ENCODE data around the gene TTC16. TPM values are rescaled to one million over a fixed set of nuclear protein-coding genes. Genes with fewer than 3 reads are reported as not detected.

Gene TTC16
- total and polyA plus RNA-seq, 2 donors (not counting 1 experiment from before 2014, with no cell fraction given), result 0.25 TPM; not detected in 1

- H3K79me2 ChIP-seq (ENCODE audit: control insufficient read depth, insufficient read depth, low read length), result no peaks in the 10 kb centered on the region
- H3K27ac Mint-ChIP-seq, result no peak overlapping the region
- intact Hi-C loops (cut with micrococcal nuclease), result no loop called here
- no peaks in the 10 kb centered on the region for H3K9me3 Mint-ChIP-seq (ENCODE audit: insufficient read depth)
- TF ChIP-seq CTCF (IDR thresholded peaks at IDR 0.05) (no peak), EZH2 (IDR thresholded peaks at IDR 0.05; ENCODE audit: borderline replicate concordance, insufficient read depth, low read depth, low read length, poor library complexity, severe bottlenecking) (no peak)
- no peaks in the 10 kb centered on the region for H3K27me3 Mint-ChIP-seq
- ChIA-PET POLR2A (interaction anchor here (0.6 kb wide), 1 partner anchor 119 kb away, joined by 3 read pairs; no protein-coding TSS in a partner anchor), CTCF (interaction anchor here (0.7 kb wide), 1 partner anchor 243 kb away, joined by 3 read pairs; no protein-coding TSS in a partner anchor)
- no peaks in the 10 kb centered on the region for H3K27me3 ChIP-seq (replicated peaks in 1 of 4; ENCODE audit: control extremely low read depth in 1 of 4, control insufficient read depth in 3 of 4, insufficient read depth in 4 of 4, low read length in 3 of 4)
- no peaks in the 10 kb centered on the region for H4K20me1 ChIP-seq (ENCODE audit: control insufficient read depth, insufficient read depth, low read length, poor library complexity, severe bottlenecking)
- peak overlapping the region; percentile 82 for H3K4me3 Mint-ChIP-seq
- ATAC-seq (ENCODE audit: low read depth) (no peak), DNase-seq (no peak)
- H3K4me2 ChIP-seq (replicated peaks; ENCODE audit: low read depth, low read length, poor library complexity, severe bottlenecking), result no peak overlapping the region
- peaks cover 6 to 12% of the 10 kb centered on the region in 2 donors for H3K4me1 ChIP-seq (ENCODE audit: control insufficient read depth in 2 of 2, insufficient read depth in 2 of 2, low read length in 2 of 2)
- H3K4me3 ChIP-seq (ENCODE audit: control extremely low read depth in 1 of 5, extremely low read depth in 1 of 5, insufficient read depth in 1 of 5, low read depth in 2 of 5, low read length in 4 of 5), result no peak overlapping the region
- H3K9me3 ChIP-seq (ENCODE audit: control extremely low read depth in 1 of 3, control insufficient read depth in 2 of 3, insufficient read depth in 1 of 3, low read length in 2 of 3), result no peaks in the 10 kb centered on the region
- H3K27ac ChIP-seq (ENCODE audit: low read length in 2 of 2), result no peak overlapping the region
- 100% methylated on average over 2 of the region's 2 CpGs for WGBS (ENCODE audit: insufficient coverage)
- peaks cover 14% of the 10 kb centered on the region for H3K4me1 Mint-ChIP-seq
- no peak overlapping the region for H2AFZ ChIP-seq (ENCODE audit: insufficient read depth, low read depth, low read length, poor library complexity, severe bottlenecking)
- H3K36me3 ChIP-seq (replicated peaks in 1 of 2; ENCODE audit: control extremely low read depth in 1 of 2, control insufficient read depth in 1 of 2, extremely low read depth in 1 of 2, insufficient read depth in 2 of 2, low read length in 1 of 2), result no peaks in the 10 kb centered on the region
- no peak overlapping the region for H3K9ac ChIP-seq (ENCODE audit: low read length)
These were observed 15.7 kb upstream of the TTC16 start for GRCh38 chr9:127700140-127700539.

GRCh38 chr9:127700594-127701255, 15.2 kb upstream of the TTC16 start:
- TF ChIP-seq EZH2 (IDR thresholded peaks at IDR 0.05; ENCODE audit: borderline replicate concordance, insufficient read depth, low read depth, low read length, poor library complexity, severe bottlenecking), result no peak
- TF ChIP-seq CTCF (IDR thresholded peaks at IDR 0.05), result no peak
- Histone ChIP-seq H3K4me1 (ENCODE audit: control insufficient read depth in 2 of 2, insufficient read depth in 2 of 2, low read length in 2 of 2) (peaks cover 6 to 12% of the 10 kb centered on the region in 2 donors), H3K4me2 (replicated peaks; ENCODE audit: low read depth, low read length, poor library complexity, severe bottlenecking) (no peak overlapping the region), H2AFZ (ENCODE audit: insufficient read depth, low read depth, low read length, poor library complexity, severe bottlenecking) (no peak overlapping the region), H3K79me2 (ENCODE audit: control insufficient read depth, insufficient read depth, low read length) (no peaks in the 10 kb centered on the region), H3K9ac (ENCODE audit: low read length) (no peak overlapping the region), H3K27me3 (replicated peaks in 1 of 4; ENCODE audit: control extremely low read depth in 1 of 4, control insufficient read depth in 3 of 4, insufficient read depth in 4 of 4, low read length in 3 of 4) (no peaks in the 10 kb centered on the region), H3K36me3 (replicated peaks in 1 of 2; ENCODE audit: control extremely low read depth in 1 of 2, control insufficient read depth in 1 of 2, extremely low read depth in 1 of 2, insufficient read depth in 2 of 2, low read length in 1 of 2) (no peaks in the 10 kb centered on the region), H3K27ac (ENCODE audit: low read length in 2 of 2) (no peak overlapping the region), H3K4me3 (ENCODE audit: control extremely low read depth in 1 of 5, extremely low read depth in 1 of 5, insufficient read depth in 1 of 5, low read depth in 2 of 5, low read length in 4 of 5) (no peak overlapping the region), H4K20me1 (ENCODE audit: control insufficient read depth, insufficient read depth, low read length, poor library complexity, severe bottlenecking) (no peaks in the 10 kb centered on the region), H3K9me3 (ENCODE audit: control extremely low read depth in 1 of 3, control insufficient read depth in 2 of 3, insufficient read depth in 1 of 3, low read length in 2 of 3) (no peaks in the 10 kb centered on the region)
- ATAC-seq (ENCODE audit: low read depth) (no peak), DNase-seq (no peak)
- intact Hi-C loops (cut with micrococcal nuclease), result no loop called here
- no peaks in the 10 kb centered on the region for H3K27me3 Mint-ChIP-seq
- no peaks in the 10 kb centered on the region for H3K9me3 Mint-ChIP-seq (ENCODE audit: insufficient read depth)
- ChIA-PET POLR2A (no interaction called here), CTCF (no interaction called here)
- WGBS (ENCODE audit: insufficient coverage), result 100% methylated on average over 2 of the region's 5 CpGs
- no peak overlapping the region for H3K4me3 Mint-ChIP-seq
- H3K4me1 Mint-ChIP-seq, result peaks cover 14% of the 10 kb centered on the region
- no peak overlapping the region for H3K27ac Mint-ChIP-seq
